ENCODE data around the gene PRKCD.
A peak's percentile ranks its signal among the peaks of the same experiment; 100 is the strongest.

PRKCD gene

DNA sequence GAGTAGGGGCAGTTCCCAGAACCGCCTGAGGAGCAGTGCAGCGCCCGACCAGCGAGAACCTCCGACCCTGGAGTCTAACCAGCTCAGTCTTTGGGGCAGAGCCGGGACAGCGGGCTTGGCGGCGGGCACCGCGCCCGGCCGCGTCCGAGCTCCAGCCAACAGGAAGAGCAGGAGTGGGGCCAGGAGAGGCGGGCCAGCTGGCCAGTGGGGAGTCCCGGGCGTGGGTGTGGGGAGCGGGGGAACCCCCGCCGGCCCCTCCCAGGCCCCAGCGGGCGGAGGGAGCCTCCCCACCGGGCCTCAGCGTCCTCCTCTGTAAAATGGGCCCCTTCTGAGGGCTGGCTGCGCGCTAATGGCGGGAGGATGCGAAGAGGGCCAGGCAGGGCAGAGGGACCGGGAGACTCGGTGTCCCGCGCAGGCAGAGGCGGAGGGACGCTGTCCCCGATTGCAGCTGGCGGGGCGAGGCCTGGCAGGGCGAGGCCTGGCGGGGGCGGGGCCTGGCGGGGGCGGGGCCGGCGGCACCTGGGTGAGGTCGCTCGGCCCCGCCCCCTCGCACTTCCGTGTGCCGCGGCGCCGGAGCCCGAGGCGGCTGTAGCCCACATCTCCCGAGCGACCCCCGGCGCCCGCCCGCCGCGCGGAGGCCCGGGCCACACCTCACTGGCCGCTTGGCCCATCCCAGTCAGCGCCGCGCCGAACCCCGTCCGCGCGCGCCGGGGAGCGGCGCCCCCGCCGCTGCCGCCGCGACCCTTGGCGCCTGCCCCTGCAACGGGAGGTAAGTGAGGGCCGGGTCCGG, at the start of gene PRKCD:
Gene PRKCD (plus strand): TSS at position 550 of the 790 bp plus-strand sequence. CDS start 17,214 bp downstream, outside the sequence.
- peak; percentile 41 for TF ChIP-seq CTCF (conservative IDR thresholded peaks at IDR 0.05; ENCODE audit: low read depth, low read length)
- peak within 1 kb of the TSS; percentile 87 for H3K4me3 ChIP-seq (ENCODE audit: low read depth, low read length)
- DNase-seq (ENCODE audit: low read depth): peak; percentile 70

DNA sequence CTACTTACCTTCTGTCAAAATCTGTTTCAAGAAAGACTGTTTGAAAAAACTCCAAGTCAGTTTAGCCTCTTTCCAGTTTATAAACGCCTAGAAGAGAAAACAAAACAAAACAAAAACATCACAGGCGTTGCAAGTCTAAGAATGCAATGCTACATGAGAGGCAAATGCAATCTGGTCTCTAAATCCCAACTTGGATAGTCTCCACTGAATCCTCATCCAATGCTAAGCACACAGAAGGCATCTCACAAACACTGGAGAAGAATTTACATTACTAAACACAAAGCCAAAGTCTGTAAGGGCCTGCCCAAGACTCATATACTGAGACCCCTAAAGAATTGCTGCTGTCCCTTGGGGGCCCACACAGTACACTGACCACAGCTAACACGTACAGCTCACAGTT, 49.2 kb upstream of the PRKCD start:
- DNase-seq (ENCODE audit: low read depth): no peak
- no peak overlapping the region for H3K4me3 ChIP-seq (ENCODE audit: low read depth, low read length)
- TF ChIP-seq CTCF (conservative IDR thresholded peaks at IDR 0.05; ENCODE audit: low read depth, low read length): no peak

- no peak overlapping the region for H3K4me3 ChIP-seq (ENCODE audit: low read depth, low read length)
- no peak for TF ChIP-seq CTCF (conservative IDR thresholded peaks at IDR 0.05; ENCODE audit: low read depth, low read length)
- peak; percentile 23 for DNase-seq (ENCODE audit: low read depth)
These were observed 47.6 kb upstream of the PRKCD start for GRCh38 chr3:53113293-53114010.

- no peak overlapping the region for H3K4me3 ChIP-seq (ENCODE audit: low read depth, low read length)
- peak; percentile 87 for DNase-seq (ENCODE audit: low read depth)
- peak; percentile 96 for TF ChIP-seq CTCF (conservative IDR thresholded peaks at IDR 0.05; ENCODE audit: low read depth, low read length)
These were observed 47.0 kb upstream of the PRKCD start for GRCh38 chr3:53114011-53114400.

DNA sequence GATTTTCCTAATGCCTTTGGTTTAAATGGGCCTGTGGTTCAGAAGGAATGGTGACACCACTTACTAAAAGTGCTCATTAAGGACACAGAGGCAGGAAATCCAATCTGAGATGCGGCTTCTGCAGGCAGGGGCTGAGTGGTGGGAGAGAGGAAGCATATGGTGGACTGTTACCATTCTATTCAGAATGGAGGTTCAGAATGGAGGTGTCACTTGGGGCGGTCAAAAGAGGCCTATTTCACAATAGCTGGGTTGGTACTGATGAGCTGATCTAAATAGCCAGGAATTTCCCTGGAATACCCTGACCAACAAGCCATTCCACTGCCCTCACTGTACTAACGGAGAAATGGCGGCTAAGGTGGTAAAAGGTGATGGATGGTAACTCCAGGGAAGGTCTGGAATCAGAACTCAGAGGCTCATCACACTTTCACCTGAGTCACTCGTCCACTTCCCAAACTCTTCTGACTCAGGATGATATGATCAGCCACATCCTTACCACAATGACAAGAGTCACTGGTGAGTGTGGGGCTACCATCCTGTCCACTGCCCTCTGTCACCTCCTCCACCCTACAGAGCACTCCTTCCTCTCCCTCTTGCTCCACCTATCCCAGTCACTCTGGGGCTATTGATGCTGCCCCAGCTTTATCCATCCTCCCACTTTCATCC, 46.5 kb upstream of the PRKCD start:
- no peak overlapping the region for H3K4me3 ChIP-seq (ENCODE audit: low read depth, low read length)
- TF ChIP-seq CTCF (conservative IDR thresholded peaks at IDR 0.05; ENCODE audit: low read depth, low read length): no peak
- no peak for DNase-seq (ENCODE audit: low read depth)

DNA sequence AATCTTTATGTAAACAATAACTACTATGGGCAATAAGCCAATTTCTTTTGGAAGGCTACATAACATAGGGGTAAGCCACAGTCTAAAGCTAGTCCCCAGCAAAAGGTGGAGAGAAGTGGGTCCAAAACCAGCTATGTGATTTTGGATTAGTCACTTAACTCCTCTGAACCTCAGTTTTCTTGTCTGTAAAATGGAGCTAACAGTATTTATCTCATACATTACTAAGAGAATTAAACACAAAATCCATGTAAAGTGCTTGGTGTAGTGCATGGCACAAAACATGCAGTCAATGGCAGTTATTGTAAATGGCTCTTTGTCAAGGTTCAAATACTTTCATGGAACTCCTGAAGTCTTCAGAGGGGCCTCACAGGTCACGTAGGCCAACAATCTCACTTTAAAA, 44.1 kb upstream of the PRKCD start:
- no peak for DNase-seq (ENCODE audit: low read depth)
- H3K4me3 ChIP-seq (ENCODE audit: low read depth, low read length): no peak overlapping the region
- TF ChIP-seq CTCF (conservative IDR thresholded peaks at IDR 0.05; ENCODE audit: low read depth, low read length): no peak
